AG09309 (cell line): ENCODE data around the gene SIX5.

Source experiments
- DNase-seq: peaks from one replicate; pipeline ENCODE4 v3.0.0-alpha.2; 2010; ENCODE audit warnings: low read depth
- H3K4me3 ChIP-seq: 2 replicates; pipeline ENCODE4 v1.5.1; 2011; ENCODE audit warnings: mild to moderate bottlenecking, low read depth, low read length, moderate library complexity; ENCODE audit not compliant: control insufficient read depth
- CTCF ChIP-seq: IDR thresholded peaks from 2 replicates; pipeline ENCODE4 v1.5.1; 2011; ENCODE audit warnings: mild to moderate bottlenecking, low read depth, low read length, inconsistent platforms; ENCODE audit not compliant: insufficient read depth, control insufficient read depth; ENCODE audit errors: missing control alignments

SIX5 gene

GRCh38 chr19:45793178-45793564 is 24.1 kb upstream of the SIX5 start:
- no peak for TF ChIP-seq CTCF
- no peak for DNase-seq
- H3K4me3 ChIP-seq, result peak overlapping the region; percentile 8; the same call in 1 of the 2 replicates

- peak within 1 kb of the TSS; percentile 80 for H3K4me3 ChIP-seq
- DNase-seq, result peak; percentile 93
- TF ChIP-seq CTCF, result no peak
Measured at GRCh38 chr19:45792470-45793177, 23.6 kb upstream of the SIX5 start, which contains the start of gene DMWD. Gene DMWD (minus strand): TSS chr19:45792845. CDS start chr19:45792756, 89 bp downstream.

- H3K4me3 ChIP-seq, result peak overlapping the region; percentile 80
- no peak for TF ChIP-seq CTCF
- no peak for DNase-seq
Measured at GRCh38 chr19:45791744-45792469, 22.9 kb upstream of the SIX5 start.

- TF ChIP-seq CTCF, result no peak
- peak overlapping the region; percentile 80; the same call in 1 of the 2 replicates for H3K4me3 ChIP-seq
- DNase-seq, result no peak
Measured at GRCh38 chr19:45790942-45791341, 21.9 kb upstream of the SIX5 start.

- no peak overlapping the region for H3K4me3 ChIP-seq
- no peak for DNase-seq
- no peak for TF ChIP-seq CTCF
Measured at GRCh38 chr19:45789035-45789786, 20.2 kb upstream of the SIX5 start.

- no peak for TF ChIP-seq CTCF
- no peak for DNase-seq
- no peak overlapping the region for H3K4me3 ChIP-seq
Measured at GRCh38 chr19:45786533-45786894, 17.5 kb upstream of the SIX5 start.
